Measurements from ENCODE around the gene HYOU1.

DNA sequence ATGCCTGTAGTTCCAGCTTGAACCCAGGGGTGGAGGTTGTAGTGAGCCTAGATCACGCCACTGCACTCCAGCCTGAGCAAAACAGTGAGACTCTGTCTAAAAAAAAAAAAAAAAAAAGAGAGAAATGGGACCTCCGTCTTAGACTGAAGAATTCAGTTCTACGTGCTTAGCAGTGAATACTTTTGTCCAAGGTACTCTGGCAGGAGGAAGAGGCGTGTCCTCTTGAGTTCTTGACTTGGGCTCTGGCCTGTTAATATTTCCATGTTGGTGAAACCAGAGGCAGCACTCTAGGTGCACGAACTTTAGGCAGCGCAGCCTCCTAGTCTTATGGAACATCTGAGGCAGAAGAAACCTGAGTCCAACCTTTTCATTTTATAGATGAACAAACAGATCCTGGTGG, 30.1 kb upstream of the HYOU1 start:
- TF ChIP-seq, protein P1, sequence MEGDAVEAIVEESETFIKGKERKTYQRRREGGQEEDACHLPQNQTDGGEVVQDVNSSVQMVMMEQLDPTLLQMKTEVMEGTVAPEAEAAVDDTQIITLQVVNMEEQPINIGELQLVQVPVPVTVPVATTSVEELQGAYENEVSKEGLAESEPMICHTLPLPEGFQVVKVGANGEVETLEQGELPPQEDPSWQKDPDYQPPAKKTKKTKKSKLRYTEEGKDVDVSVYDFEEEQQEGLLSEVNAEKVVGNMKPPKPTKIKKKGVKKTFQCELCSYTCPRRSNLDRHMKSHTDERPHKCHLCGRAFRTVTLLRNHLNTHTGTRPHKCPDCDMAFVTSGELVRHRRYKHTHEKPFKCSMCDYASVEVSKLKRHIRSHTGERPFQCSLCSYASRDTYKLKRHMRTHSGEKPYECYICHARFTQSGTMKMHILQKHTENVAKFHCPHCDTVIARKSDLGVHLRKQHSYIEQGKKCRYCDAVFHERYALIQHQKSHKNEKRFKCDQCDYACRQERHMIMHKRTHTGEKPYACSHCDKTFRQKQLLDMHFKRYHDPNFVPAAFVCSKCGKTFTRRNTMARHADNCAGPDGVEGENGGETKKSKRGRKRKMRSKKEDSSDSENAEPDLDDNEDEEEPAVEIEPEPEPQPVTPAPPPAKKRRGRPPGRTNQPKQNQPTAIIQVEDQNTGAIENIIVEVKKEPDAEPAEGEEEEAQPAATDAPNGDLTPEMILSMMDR (IDR thresholded peaks at IDR 0.05) = no peak
- no peak for TF ChIP-seq POLR2A (IDR thresholded peaks at IDR 0.05)
- no peak for TF ChIP-seq POLR2AphosphoS5 (IDR thresholded peaks at IDR 0.05)
- no peak for TF ChIP-seq EP300 (IDR thresholded peaks at IDR 0.05)
